HCT116 (cell line): ENCODE results near the gene GRID2. TPM values are rescaled to one million over a fixed set of nuclear protein-coding genes. Genes with fewer than 3 reads are reported as not detected.

Experiments used
- ATAC-seq: fragments of 200-7000 bp; cut with Tn5 transposase; 2 replicates; pipeline ENCODE4 v1.9.1; 2020; ENCODE audit warnings: mild to moderate bottlenecking, moderate library complexity
- BruUV-seq: library from RNA; stranded (reverse); fragments of 400-500 nt; replicated peaks from 2 replicates; lab custom pipeline; 2021; lab: Mats Ljungman, UMichigan
- CTCF ChIA-PET: fragments of 300-600 bp; sonication (Branson Sonifier 250); formaldehyde crosslinking; loops from one replicate; lab custom pipeline; 2021; ENCODE audit warnings: antibody characterized with exemption; lab: Charles Lee
- POLR2A ChIA-PET: fragments of 300-600, 350-600 bp; sonication (Branson Sonifier 250); formaldehyde crosslinking; loops from one replicate; lab custom pipeline; 2021; ENCODE audit warnings: antibody characterized with exemption; lab: Charles Lee
- RAD21 ChIA-PET, 2 experiments: fragments of 300-600 bp; sonication (Branson Sonifier 250); formaldehyde crosslinking; loops; one replicate each; lab custom pipeline; 2023; ENCODE audit warnings: low total read pairs in 2 of 2; ENCODE audit not compliant: uncharacterized antibody in 2 of 2, unreplicated experiment in 2 of 2, low non-redundant PET in 1 of 2; lab: Charles Lee
- DNase-seq: peaks from one replicate; pipeline ENCODE4 v3.0.0-alpha.2; 2010; ENCODE audit warnings: low read depth, low spot score
- H2AFZ ChIP-seq: fragments of 200-600 bp; shearing (Covaris generic), sonication (generic); 2 replicates; pipeline ENCODE4 v1.6.1; 2017; ENCODE audit warnings: low read depth, mixed run types, mixed read lengths, antibody characterized with exemption, low read length; ENCODE audit not compliant: poor library complexity, severe bottlenecking
- H3K27ac ChIP-seq: 2 replicates; pipeline ENCODE4 v1.5.1; 2012; ENCODE audit warnings: low read depth, low read length
- H3K27me3 ChIP-seq: fragments of 200-600 bp; sonication (generic); 2 replicates; pipeline ENCODE4 v1.6.1; 2016; ENCODE audit warnings: mixed run types, low read length, mixed read lengths; ENCODE audit not compliant: insufficient read depth
- H3K36me3 ChIP-seq, 2 experiments: fragments of 200-500 bp in 1 of 2; fragments of 200-600 bp in 1 of 2; sonication (Bioruptor generic) in 1 of 2; sonication (generic) in 1 of 2; 2 replicates each; pipeline versions ENCODE4 v1.5.1 to v1.6.1; 2014 to 2016; ENCODE audit warnings: low read length in 2 of 2, inconsistent platforms in 1 of 2, mixed read lengths in 1 of 2, mixed run types in 1 of 2; ENCODE audit not compliant: insufficient read depth in 2 of 2, control insufficient read depth in 1 of 2
- H3K4me1 ChIP-seq, 2 experiments: fragments of 200-600 bp in 1 of 2; sonication (generic) in 1 of 2; 2 replicates each; pipeline versions ENCODE4 v1.5.1 to v1.6.1; 2012 to 2017; ENCODE audit warnings: low read length in 2 of 2, inconsistent platforms in 1 of 2, mild to moderate bottlenecking in 1 of 2, mixed read lengths in 1 of 2, mixed run types in 1 of 2, moderate library complexity in 1 of 2; ENCODE audit not compliant: insufficient read depth in 2 of 2, control insufficient read depth in 1 of 2
- H3K4me2 ChIP-seq: fragments of 200-600 bp; sonication (generic); 2 replicates; pipeline ENCODE4 v1.6.1; 2017; ENCODE audit warnings: mixed run types, low read length, mixed read lengths
- H3K4me3 ChIP-seq, 2 experiments: fragments of 200-600 bp in 1 of 2; sonication (generic) in 1 of 2; replicated peaks in 1 of 2; 2 replicates each; pipeline ENCODE4 v1.5.1; 2011 to 2016; ENCODE audit warnings: low read length in 2 of 2, control low read depth in 1 of 2, low read depth in 1 of 2, mild to moderate bottlenecking in 1 of 2, mixed read lengths in 1 of 2, mixed run types in 1 of 2
- H3K79me2 ChIP-seq: fragments of 200-600 bp; sonication (generic); 2 replicates; pipeline ENCODE4 v1.6.1; 2017; ENCODE audit warnings: mild to moderate bottlenecking, mixed run types, low read length, moderate library complexity, mixed read lengths; ENCODE audit not compliant: insufficient read depth
- H3K9ac ChIP-seq: fragments of 200-600 bp; sonication (generic); 2 replicates; pipeline ENCODE4 v1.6.1; 2016; ENCODE audit warnings: low read length, mixed read lengths
- H3K9me2 ChIP-seq: fragments of 200-600 bp; sonication (generic), shearing (Covaris generic); 2 replicates; pipeline ENCODE4 v1.6.1; 2017; ENCODE audit warnings: mixed run types, mild to moderate bottlenecking, moderate library complexity; ENCODE audit not compliant: insufficient read depth
- H3K9me3 ChIP-seq, 2 experiments: fragments of 200-500 bp in 1 of 2; fragments of 200-600 bp in 1 of 2; sonication (Bioruptor generic) in 1 of 2; sonication (generic) in 1 of 2; 2 replicates each; pipeline ENCODE4 v1.6.1; 2014 to 2017; ENCODE audit warnings: low read length in 2 of 2, mixed read lengths in 2 of 2, inconsistent platforms in 1 of 2, low read depth in 1 of 2, mild to moderate bottlenecking in 1 of 2, mixed run types in 1 of 2, moderate library complexity in 1 of 2; ENCODE audit not compliant: control insufficient read depth in 1 of 2, insufficient read depth in 1 of 2
- H4K20me1 ChIP-seq: fragments of 200-600 bp; sonication (generic), shearing (Covaris generic); 2 replicates; pipeline ENCODE4 v1.6.1; 2017; ENCODE audit warnings: mixed run types, mild to moderate bottlenecking, moderate library complexity; ENCODE audit not compliant: insufficient read depth
- ATF3 ChIP-seq: IDR thresholded peaks from 2 replicates; pipeline ENCODE4 v1.6.1; 2012
- CBX3 ChIP-seq: IDR thresholded peaks from 2 replicates; pipeline ENCODE4 v1.6.1; 2012; ENCODE audit warnings: low read depth
- CEBPB ChIP-seq: IDR thresholded peaks from 2 replicates; pipeline ENCODE4 v1.6.1; 2012; ENCODE audit warnings: low read depth
- CTCF ChIP-seq, 3 experiments: fragments of 200-600 bp in 1 of 3; sonication (generic) in 1 of 3; IDR thresholded peaks in 2 of 3; conservative IDR thresholded peaks in 1 of 3; 2 replicates each; pipeline ENCODE4 v1.5.1; 2012 to 2017; ENCODE audit warnings: low read depth in 2 of 3, low read length in 2 of 3, antibody characterized with exemption in 1 of 3, borderline replicate concordance in 1 of 3, control low read depth in 1 of 3, mild to moderate bottlenecking in 1 of 3, mixed read lengths in 1 of 3, mixed run types in 1 of 3, moderate library complexity in 1 of 3; ENCODE audit not compliant: insufficient read depth in 1 of 3
- EGR1 ChIP-seq: IDR thresholded peaks from 2 replicates; pipeline ENCODE4 v1.6.1; 2012; ENCODE audit warnings: low read depth
- ELF1 ChIP-seq: IDR thresholded peaks from 2 replicates; pipeline ENCODE4 v1.6.1; 2012; ENCODE audit warnings: low read depth, borderline replicate concordance
- EZH2 ChIP-seq: fragments of 200-600 bp; sonication (generic); IDR thresholded peaks from 2 replicates; pipeline ENCODE4 v1.6.1; 2017; ENCODE audit warnings: antibody characterized with exemption, mixed run types
- EZH2phosphoT487 ChIP-seq: fragments of 200-600 bp; IDR thresholded peaks from 2 replicates; pipeline ENCODE4 v1.6.1; 2018; ENCODE audit warnings: antibody characterized with exemption, borderline replicate concordance
- MAX ChIP-seq: IDR thresholded peaks from 2 replicates; pipeline ENCODE4 v1.6.1; 2012
- POLR2AphosphoS5 ChIP-seq: IDR thresholded peaks from 2 replicates; pipeline ENCODE4 v1.6.1; 2011; ENCODE audit warnings: mild to moderate bottlenecking, low read depth, low read length, moderate library complexity
- SP1 ChIP-seq: IDR thresholded peaks from 2 replicates; pipeline ENCODE4 v1.6.1; 2012; ENCODE audit warnings: low read depth
- SRF ChIP-seq: IDR thresholded peaks from 2 replicates; pipeline ENCODE4 v1.6.1; 2012; ENCODE audit warnings: low read depth
- TCF7L2 ChIP-seq: IDR thresholded peaks from 2 replicates; pipeline ENCODE4 v1.7.0; 2011; ENCODE audit warnings: borderline replicate concordance, inconsistent platforms; ENCODE audit not compliant: insufficient read depth, insufficient read length; ENCODE audit errors: extremely low read depth
- YY1 ChIP-seq: IDR thresholded peaks from 2 replicates; pipeline ENCODE4 v1.6.1; 2011; ENCODE audit warnings: low read length, low read depth, moderate library complexity, mild to moderate bottlenecking; ENCODE audit not compliant: insufficient replicate concordance; ENCODE audit errors: extremely low read depth
- ZBTB33 ChIP-seq: IDR thresholded peaks from 2 replicates; pipeline ENCODE4 v1.6.1; 2011; ENCODE audit warnings: mild to moderate bottlenecking, low read length, moderate library complexity; ENCODE audit not compliant: insufficient replicate concordance; ENCODE audit errors: extremely low read depth
- ZFX ChIP-seq: fragments of 450-650 bp; IDR thresholded peaks from 2 replicates; pipeline ENCODE4 v1.6.1; 2017
- ZNF274 ChIP-seq: fragments of 200-500 bp; sonication (Bioruptor generic); IDR thresholded peaks from 2 replicates; pipeline ENCODE4 v1.6.1; 2014; ENCODE audit warnings: mild to moderate bottlenecking, low read depth, low read length, inconsistent platforms
- intact Hi-C: fragments of 100-400 bp; cut with micrococcal nuclease; formaldehyde crosslinking; loops from 2 replicates; pipeline ENCODE4 v1.10.0; 2022
- total RNA-seq: library from RNA; stranded (reverse); gene quantifications from one replicate; pipeline ENCODE4 v1.2.1, GENCODE V29; 2021; ENCODE audit not compliant: unreplicated experiment

GRID2 gene
- total RNA-seq, 1 experiment from 2014 or later, result not detected

GRCh38 chr4:93237521-93237920 lies 933.8 kb downstream of the GRID2 start:
- ChIA-PET RAD21 (no interaction called here), POLR2A (no interaction called here), CTCF (no interaction called here)
- H2AFZ ChIP-seq, result no peak overlapping the region
- no TSS peak for BruUV-seq
- no peak overlapping the region for H3K4me2 ChIP-seq
- intact Hi-C loops, result no loop called here
- H3K9ac ChIP-seq, result no peak overlapping the region
- no peaks in the 10 kb centered on the region for H3K4me1 ChIP-seq
- H3K36me3 ChIP-seq, result no peaks in the 10 kb centered on the region
- TF ChIP-seq ELF1 (no peak), CBX3 (no peak), CTCF (IDR thresholded peaks at IDR 0.05 in 2 of 3, conservative IDR thresholded peaks at IDR 0.05 in 1 of 3; ENCODE audit: borderline replicate concordance in 1 of 3, insufficient read depth in 1 of 3, low read depth in 2 of 3, low read length in 2 of 3) (no peak), ZNF274 (no peak), YY1 (no peak), ZFX (no peak), MAX (no peak), TCF7L2 (no peak), SP1 (no peak), CEBPB (no peak), EGR1 (no peak), EZH2phosphoT487 (no peak), POLR2AphosphoS5 (no peak), SRF (no peak), EZH2 (no peak), ATF3 (no peak), ZBTB33 (no peak)
- no peaks in the 10 kb centered on the region for H3K79me2 ChIP-seq
- no peaks in the 10 kb centered on the region for H3K9me3 ChIP-seq
- no peaks in the 10 kb centered on the region for H4K20me1 ChIP-seq
- no peak overlapping the region for H3K27ac ChIP-seq
- DNase-seq (no peak), ATAC-seq (no peak)
- no peak overlapping the region for H3K4me3 ChIP-seq
- H3K9me2 ChIP-seq, result no peaks in the 10 kb centered on the region
- H3K27me3 ChIP-seq, result no peaks in the 10 kb centered on the region
